Colonic mucosa (tissue), 4 donors: ENCODE measurements around the gene TBC1D5. TPM values are rescaled to one million over a fixed set of nuclear protein-coding genes. Genes with fewer than 3 reads are reported as not detected.

Source experiments
- DNase-seq: peaks from one replicate; pipeline ENCODE4 v3.0.0-alpha.2; 2020
- H3K27ac ChIP-seq: fragments of 200-600 bp; one replicate; pipeline ENCODE4 v1.8.0; 2021
- H3K27me3 ChIP-seq: fragments of 200-600 bp; one replicate; pipeline ENCODE4 v1.8.0; 2021
- H3K36me3 ChIP-seq: fragments of 200-600 bp; one replicate; pipeline ENCODE4 v1.8.0; 2021
- H3K4me1 ChIP-seq: fragments of 200-600 bp; one replicate; pipeline ENCODE4 v1.8.0; 2021; ENCODE audit warnings: mild to moderate bottlenecking
- H3K4me3 ChIP-seq: fragments of 200-600 bp; one replicate; pipeline ENCODE4 v1.8.0; 2021
- H3K9ac ChIP-seq, 2 donors: one replicate each; pipeline ENCODE4 v1.7.0; 2013; ENCODE audit warnings: control low read depth in 2 of 2, low read depth in 2 of 2, low read length in 2 of 2
- H3K9me3 ChIP-seq: fragments of 200-600 bp; one replicate; pipeline ENCODE4 v1.8.0; 2021
- CTCF ChIP-seq: fragments of 200-600 bp; IDR thresholded peaks from one replicate; pipeline ENCODE4 v1.8.0; 2022; ENCODE audit warnings: antibody characterized with exemption, mild to moderate bottlenecking
- intact Hi-C: fragments of 100-400 bp; cut with DNase I; formaldehyde crosslinking; loops from one replicate; pipeline ENCODE4 v1.14.1; 2022
- total RNA-seq, 2 donors: library from RNA; stranded (reverse); fragmentation: NEBNext Ultra II Directional in 1 of 2; extraction: Animal tissue kit (Norgen Biotek cat#: 25700) in 1 of 2; gene quantifications; one replicate each; pipeline ENCODE4 v1.2.1, GENCODE V29; 2021
- donor health status: healthy.
- donor health status: DM: no; HTN: no; CAD: no.
- donor health status: DM: no; HTN: no; CAD: no.

TBC1D5 gene
- total RNA-seq, 2 donors from 2014 or later = 29.9 to 31.2 TPM

- H3K9me3 ChIP-seq = no peaks in the 10 kb centered on the region
- H3K36me3 ChIP-seq = no peaks in the 10 kb centered on the region
- H3K4me3 ChIP-seq = no peak overlapping the region
- intact Hi-C loops = no loop called here
- H3K27me3 ChIP-seq = no peaks in the 10 kb centered on the region
- H3K9ac ChIP-seq = no peak overlapping the region
- DNase-seq = no peak
- TF ChIP-seq CTCF = no peak
- H3K4me1 ChIP-seq = no peaks in the 10 kb centered on the region
- H3K27ac ChIP-seq = no peak overlapping the region
Measured at GRCh38 chr3:17227472-17227871, 515.0 kb downstream of the TBC1D5 start.

- H3K36me3 ChIP-seq = no peaks in the 10 kb centered on the region
- no peaks in the 10 kb centered on the region for H3K27me3 ChIP-seq
- H3K9me3 ChIP-seq = no peaks in the 10 kb centered on the region
- H3K4me3 ChIP-seq = no peak overlapping the region
- no peak overlapping the region for H3K27ac ChIP-seq
- H3K9ac ChIP-seq = no peak overlapping the region
- no peak for TF ChIP-seq CTCF
- H3K4me1 ChIP-seq = no peaks in the 10 kb centered on the region
- DNase-seq = no peak
- intact Hi-C loops = no loop called here
Measured at GRCh38 chr3:17221529-17221928, 520.9 kb downstream of the TBC1D5 start.

GRCh38 chr3:17219593-17219992 is 522.8 kb downstream of the TBC1D5 start:
- Histone ChIP-seq H3K4me3 (no peak overlapping the region), H3K9ac (no peak overlapping the region)
- no peak for TF ChIP-seq CTCF

GRCh38 chr3:17218587-17218986 is 523.8 kb downstream of the TBC1D5 start:
- Histone ChIP-seq H3K27ac (no peak overlapping the region), H3K36me3 (no peaks in the 10 kb centered on the region), H3K9me3 (no peaks in the 10 kb centered on the region), H3K4me3 (no peak overlapping the region), H3K9ac (no peak overlapping the region), H3K27me3 (no peaks in the 10 kb centered on the region), H3K4me1 (no peaks in the 10 kb centered on the region)
- no peak for DNase-seq
- intact Hi-C loops = no loop called here
- TF ChIP-seq CTCF = no peak

More at GRCh38 chr3:17219593-17219992, 522.8 kb downstream of the TBC1D5 start:
- Histone ChIP-seq H3K9me3 (no peaks in the 10 kb centered on the region), H3K27ac (no peak overlapping the region), H3K27me3 (no peaks in the 10 kb centered on the region), H3K36me3 (no peaks in the 10 kb centered on the region), H3K4me1 (no peaks in the 10 kb centered on the region)
- intact Hi-C loops = no loop called here
- no peak for DNase-seq

- intact Hi-C loops = no loop called here
- Histone ChIP-seq H3K4me1 (no peaks in the 10 kb centered on the region), H3K4me3 (no peak overlapping the region), H3K9me3 (no peaks in the 10 kb centered on the region), H3K36me3 (no peaks in the 10 kb centered on the region), H3K9ac (no peak overlapping the region), H3K27me3 (no peaks in the 10 kb centered on the region), H3K27ac (no peak overlapping the region)
- TF ChIP-seq CTCF = no peak
- DNase-seq = no peak
Measured at GRCh38 chr3:17217588-17217987, 524.8 kb downstream of the TBC1D5 start.

GRCh38 chr3:17213102-17213501 is 529.3 kb downstream of the TBC1D5 start:
- DNase-seq = no peak
- H3K36me3 ChIP-seq = no peaks in the 10 kb centered on the region
- intact Hi-C loops = no loop called here

More at GRCh38 chr3:17213102-17213501, 529.3 kb downstream of the TBC1D5 start:
- TF ChIP-seq CTCF = no peak
- no peak overlapping the region for H3K4me3 ChIP-seq
- H3K9me3 ChIP-seq = no peaks in the 10 kb centered on the region
- no peaks in the 10 kb centered on the region for H3K27me3 ChIP-seq
- no peak overlapping the region for H3K9ac ChIP-seq
- no peak overlapping the region for H3K27ac ChIP-seq
- no peaks in the 10 kb centered on the region for H3K4me1 ChIP-seq
